Measurements from ENCODE around the gene RSF1. TPM values are rescaled to one million over a fixed set of nuclear protein-coding genes. Genes with fewer than 3 reads are reported as not detected.

Gene RSF1
- total RNA-seq, 1 donor from 2014 or later, result 74.2 TPM

GRCh38 chr11:77806415-77806814, 14.1 kb downstream of the RSF1 start:
- no peaks in the 10 kb centered on the region for H3K9me3 Mint-ChIP-seq (ENCODE audit: unreplicated experiment)
- TF ChIP-seq CTCF (IDR thresholded peaks at IDR 0.05), result no peak
- no peak overlapping the region for H3K4me3 Mint-ChIP-seq (ENCODE audit: unreplicated experiment)
- H3K27me3 Mint-ChIP-seq (ENCODE audit: unreplicated experiment), result no peaks in the 10 kb centered on the region
- no peak for DNase-seq (ENCODE audit: extremely low spot score, unreplicated experiment)
- H3K27ac Mint-ChIP-seq (ENCODE audit: unreplicated experiment), result no peak overlapping the region
- H3K36me3 Mint-ChIP-seq (ENCODE audit: unreplicated experiment), result peaks cover 16% of the 10 kb centered on the region
- H3K4me1 Mint-ChIP-seq (ENCODE audit: unreplicated experiment), result peaks cover 16% of the 10 kb centered on the region

GRCh38 chr11:77801477-77801876, 19.0 kb downstream of the RSF1 start:
- Mint-ChIP-seq H3K27ac (ENCODE audit: unreplicated experiment) (no peak overlapping the region), H3K4me1 (ENCODE audit: unreplicated experiment) (peaks cover 20% of the 10 kb centered on the region), H3K4me3 (ENCODE audit: unreplicated experiment) (no peak overlapping the region), H3K27me3 (ENCODE audit: unreplicated experiment) (no peaks in the 10 kb centered on the region), H3K9me3 (ENCODE audit: unreplicated experiment) (no peaks in the 10 kb centered on the region), H3K36me3 (ENCODE audit: unreplicated experiment) (peaks cover 7% of the 10 kb centered on the region)
- no peak for TF ChIP-seq CTCF (IDR thresholded peaks at IDR 0.05)
- no peak for DNase-seq (ENCODE audit: extremely low spot score, unreplicated experiment)

- TF ChIP-seq CTCF (IDR thresholded peaks at IDR 0.05), result no peak
- H3K9me3 Mint-ChIP-seq (ENCODE audit: unreplicated experiment), result no peaks in the 10 kb centered on the region
- H3K27ac Mint-ChIP-seq (ENCODE audit: unreplicated experiment), result no peak overlapping the region
- DNase-seq (ENCODE audit: extremely low spot score, unreplicated experiment), result no peak
- H3K4me1 Mint-ChIP-seq (ENCODE audit: unreplicated experiment), result peaks cover 16% of the 10 kb centered on the region
- H3K4me3 Mint-ChIP-seq (ENCODE audit: unreplicated experiment), result no peak overlapping the region
- peaks cover 6% of the 10 kb centered on the region for H3K36me3 Mint-ChIP-seq (ENCODE audit: unreplicated experiment)
- no peaks in the 10 kb centered on the region for H3K27me3 Mint-ChIP-seq (ENCODE audit: unreplicated experiment)
These were observed 20.1 kb downstream of the RSF1 start for GRCh38 chr11:77800449-77800848.

GRCh38 chr11:77799338-77799737, 21.2 kb downstream of the RSF1 start:
- H3K27ac Mint-ChIP-seq (ENCODE audit: unreplicated experiment), result no peak overlapping the region
- H3K36me3 Mint-ChIP-seq (ENCODE audit: unreplicated experiment), result peaks cover 6% of the 10 kb centered on the region
- no peaks in the 10 kb centered on the region for H3K9me3 Mint-ChIP-seq (ENCODE audit: unreplicated experiment)
- no peak overlapping the region for H3K4me3 Mint-ChIP-seq (ENCODE audit: unreplicated experiment)
- no peak for TF ChIP-seq CTCF (IDR thresholded peaks at IDR 0.05)
- no peaks in the 10 kb centered on the region for H3K27me3 Mint-ChIP-seq (ENCODE audit: unreplicated experiment)
- DNase-seq (ENCODE audit: extremely low spot score, unreplicated experiment), result no peak
- H3K4me1 Mint-ChIP-seq (ENCODE audit: unreplicated experiment), result peaks cover 23% of the 10 kb centered on the region

- Mint-ChIP-seq H3K4me3 (ENCODE audit: unreplicated experiment) (no peak overlapping the region), H3K9me3 (ENCODE audit: unreplicated experiment) (peaks cover 7% of the 10 kb centered on the region), H3K27me3 (ENCODE audit: unreplicated experiment) (no peaks in the 10 kb centered on the region), H3K4me1 (ENCODE audit: unreplicated experiment) (peaks cover 9% of the 10 kb centered on the region), H3K36me3 (ENCODE audit: unreplicated experiment) (peaks cover 21% of the 10 kb centered on the region), H3K27ac (ENCODE audit: unreplicated experiment) (no peak overlapping the region)
- DNase-seq (ENCODE audit: extremely low spot score, unreplicated experiment), result no peak
- no peak for TF ChIP-seq CTCF (IDR thresholded peaks at IDR 0.05)
These were observed 26.6 kb downstream of the RSF1 start for GRCh38 chr11:77793972-77794371.
